Measurements from ENCODE around the gene CHAF1A. TPM values are rescaled to one million over a fixed set of nuclear protein-coding genes. Genes with fewer than 3 reads are reported as not detected.

CHAF1A gene
- total and polyA plus RNA-seq, 3 donors from 2014 or later, result 24.1 to 37.7 (median 28.6) TPM

- Histone ChIP-seq H3K9me3 (no peaks in the 10 kb centered on the region), H3K4me1 (peaks cover 17% of the 10 kb centered on the region), H3K36me3 (ENCODE audit: low read depth, missing control alignments) (no peaks in the 10 kb centered on the region), H3K27me3 (no peaks in the 10 kb centered on the region), H3K4me3 (no peak overlapping the region), H3K27ac (no peak overlapping the region)
- 80 to 89% methylated on average over 16 of the region's 16 CpGs for WGBS, 2 donors
- intact Hi-C loops (cut with DNase I; ENCODE audit: low total_unique reads), result no loop called here
- TF ChIP-seq POLR2A (IDR thresholded peaks at IDR 0.05) (no peak), CTCF (IDR thresholded peaks at IDR 0.05) (no peak)
- no peak for DNase-seq
Observed at GRCh38 chr19:4477034-4477801, 74.8 kb downstream of the CHAF1A start.

DNA sequence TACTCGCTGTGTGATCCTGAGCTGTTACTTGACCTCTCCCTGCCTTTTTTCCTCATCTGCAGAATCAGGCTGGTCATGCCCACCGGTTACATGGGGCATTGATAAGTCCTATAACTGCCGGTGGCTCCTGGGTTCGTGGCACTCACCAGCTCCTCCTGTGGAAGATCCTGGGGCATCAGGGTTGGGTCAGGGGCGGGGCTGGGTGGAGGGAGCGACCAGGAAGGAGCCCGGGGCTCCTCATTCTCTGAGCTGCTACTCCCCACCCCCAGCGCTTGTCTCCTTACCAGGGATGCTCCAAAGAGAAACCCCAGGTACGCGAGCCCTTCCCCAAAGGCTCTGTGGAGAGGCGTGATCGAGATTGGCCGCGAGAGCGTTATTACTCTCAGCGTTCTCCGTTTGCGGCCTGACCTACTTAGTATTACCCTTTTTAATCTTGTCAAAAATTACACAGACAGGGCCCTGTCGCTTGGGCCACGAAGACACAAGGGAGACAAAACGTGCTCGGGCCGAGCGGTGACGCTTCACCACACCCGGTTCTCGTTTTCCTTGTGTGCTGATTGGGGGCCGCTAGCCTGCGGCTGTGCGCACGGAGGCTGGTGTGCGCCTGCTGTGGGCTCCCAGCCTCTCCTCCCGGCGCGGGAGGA, 80.4 kb downstream of the CHAF1A start:
- Histone ChIP-seq H3K9me3 (no peaks in the 10 kb centered on the region), H3K27me3 (no peaks in the 10 kb centered on the region), H3K27ac (no peak overlapping the region), H3K36me3 (ENCODE audit: low read depth, missing control alignments) (no peaks in the 10 kb centered on the region), H3K4me3 (no peak overlapping the region), H3K4me1 (no peaks in the 10 kb centered on the region)
- intact Hi-C loops (cut with DNase I; ENCODE audit: low total_unique reads), result no loop called here
- WGBS, 2 donors, result 71 to 74% methylated on average over 29 to 35 of the region's 35 CpGs
- no peak for DNase-seq
- TF ChIP-seq POLR2A (IDR thresholded peaks at IDR 0.05) (no peak), CTCF (IDR thresholded peaks at IDR 0.05) (no peak)

GRCh38 chr19:4483385-4483784, 80.9 kb downstream of the CHAF1A start:
- H3K4me3 ChIP-seq, result no peak overlapping the region
- no peaks in the 10 kb centered on the region for H3K36me3 ChIP-seq (ENCODE audit: low read depth, missing control alignments)
- intact Hi-C loops (cut with DNase I; ENCODE audit: low total_unique reads), result no loop called here
- TF ChIP-seq POLR2A (IDR thresholded peaks at IDR 0.05) (no peak), CTCF (IDR thresholded peaks at IDR 0.05) (no peak)
- DNase-seq, result no peak
- H3K27ac ChIP-seq, result no peak overlapping the region
- H3K27me3 ChIP-seq, result no peaks in the 10 kb centered on the region
- no peaks in the 10 kb centered on the region for H3K9me3 ChIP-seq
- H3K4me1 ChIP-seq, result no peaks in the 10 kb centered on the region
- 69 to 72% methylated on average over 17 to 19 of the region's 19 CpGs for WGBS, 2 donors

GRCh38 chr19:4487572-4487971, 85.1 kb downstream of the CHAF1A start:
- WGBS, 2 donors, result 88 to 89% methylated on average over 9 to 11 of the region's 11 CpGs
- Histone ChIP-seq H3K27me3 (no peaks in the 10 kb centered on the region), H3K4me1 (no peaks in the 10 kb centered on the region), H3K27ac (no peak overlapping the region), H3K36me3 (ENCODE audit: low read depth, missing control alignments) (no peaks in the 10 kb centered on the region), H3K9me3 (no peaks in the 10 kb centered on the region), H3K4me3 (no peak overlapping the region)
- DNase-seq, result no peak
- intact Hi-C loops (cut with DNase I; ENCODE audit: low total_unique reads), result no loop called here
- TF ChIP-seq CTCF (IDR thresholded peaks at IDR 0.05) (no peak), POLR2A (IDR thresholded peaks at IDR 0.05) (no peak)
